ENCODE measurements around the gene OR52I1. TPM values are rescaled to one million over a fixed set of nuclear protein-coding genes. Genes with fewer than 3 reads are reported as not detected.

OR52I1 gene
- total RNA-seq, 2 experiments from 2014 or later: not detected

DNA sequence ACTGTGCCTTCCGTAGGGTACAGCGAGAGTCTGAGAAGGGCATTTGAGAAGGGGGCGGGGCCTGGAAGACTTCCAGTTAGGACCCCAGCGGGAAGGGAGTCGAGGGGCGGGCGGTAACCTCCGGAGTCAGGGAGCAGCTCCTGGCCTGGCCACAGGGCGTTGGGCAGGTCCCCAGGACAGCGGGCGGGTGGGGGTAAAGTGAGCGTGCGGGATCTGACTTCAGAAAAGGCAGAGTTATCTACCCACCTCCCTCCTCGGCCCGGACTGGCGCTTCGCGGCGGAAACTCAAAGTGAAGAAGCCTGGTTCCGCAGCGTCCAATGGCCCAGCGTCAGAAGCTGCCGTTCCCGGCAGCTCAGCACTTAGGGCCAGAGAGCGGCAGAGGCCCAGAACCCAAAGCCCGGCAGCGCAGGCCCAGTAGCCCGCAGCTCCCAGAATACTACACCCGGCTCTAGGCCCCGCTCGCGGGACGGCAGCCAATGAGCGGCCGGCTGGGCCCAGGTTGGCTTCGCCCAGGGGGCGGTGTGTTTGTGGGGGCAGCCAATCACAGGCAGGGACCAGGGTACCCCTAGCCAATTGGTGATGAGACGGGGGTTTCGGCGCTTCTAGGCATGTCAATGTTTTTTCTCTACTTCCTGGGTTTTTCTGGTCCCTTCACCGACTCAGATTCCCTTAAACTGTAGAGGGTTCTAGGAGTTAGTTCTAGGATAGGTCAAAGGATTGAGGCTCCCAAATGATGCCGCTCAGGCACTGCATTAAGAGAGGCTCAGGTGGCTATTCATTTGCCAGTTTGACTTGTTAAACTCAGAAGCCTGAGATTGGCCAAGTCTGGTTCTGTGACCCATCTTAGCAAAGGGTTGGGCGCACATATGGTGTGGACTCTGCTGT is 14.2 kb downstream of the OR52I1 start, which contains the start of gene TRIM68:
TRIM68 (minus strand) TSS at position 451 of the 886 bp plus-strand sequence. CDS start 2,727 bp downstream, outside the sequence.
- Histone ChIP-seq H3K27ac (ENCODE audit: low read depth in 1 of 2, low read length in 2 of 2) (peak within 1 kb of the TSS; percentile 74 to 79), H3K36me3 (ENCODE audit: insufficient read depth, low read length) (peaks cover 23% of the 10 kb centered on the region), H3K4me3 (ENCODE audit: low read length) (peak within 1 kb of the TSS; percentile 81), H3K9me3 (ENCODE audit: control insufficient read depth in 1 of 2, insufficient read depth in 1 of 2, low read length in 2 of 2) (no peaks in the 10 kb centered on the region), H3K27me3 (ENCODE audit: control insufficient read depth in 1 of 2, insufficient read depth in 2 of 2, low read length in 2 of 2) (no peaks in the 10 kb centered on the region), H3K4me1 (ENCODE audit: insufficient read depth, low read length) (peaks cover 23% of the 10 kb centered on the region)
- TF ChIP-seq, protein P1, sequence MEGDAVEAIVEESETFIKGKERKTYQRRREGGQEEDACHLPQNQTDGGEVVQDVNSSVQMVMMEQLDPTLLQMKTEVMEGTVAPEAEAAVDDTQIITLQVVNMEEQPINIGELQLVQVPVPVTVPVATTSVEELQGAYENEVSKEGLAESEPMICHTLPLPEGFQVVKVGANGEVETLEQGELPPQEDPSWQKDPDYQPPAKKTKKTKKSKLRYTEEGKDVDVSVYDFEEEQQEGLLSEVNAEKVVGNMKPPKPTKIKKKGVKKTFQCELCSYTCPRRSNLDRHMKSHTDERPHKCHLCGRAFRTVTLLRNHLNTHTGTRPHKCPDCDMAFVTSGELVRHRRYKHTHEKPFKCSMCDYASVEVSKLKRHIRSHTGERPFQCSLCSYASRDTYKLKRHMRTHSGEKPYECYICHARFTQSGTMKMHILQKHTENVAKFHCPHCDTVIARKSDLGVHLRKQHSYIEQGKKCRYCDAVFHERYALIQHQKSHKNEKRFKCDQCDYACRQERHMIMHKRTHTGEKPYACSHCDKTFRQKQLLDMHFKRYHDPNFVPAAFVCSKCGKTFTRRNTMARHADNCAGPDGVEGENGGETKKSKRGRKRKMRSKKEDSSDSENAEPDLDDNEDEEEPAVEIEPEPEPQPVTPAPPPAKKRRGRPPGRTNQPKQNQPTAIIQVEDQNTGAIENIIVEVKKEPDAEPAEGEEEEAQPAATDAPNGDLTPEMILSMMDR (IDR thresholded peaks at IDR 0.05): no peak
- Mint-ChIP-seq H3K36me3 (ENCODE audit: low read depth) (peaks cover 28% of the 10 kb centered on the region), H3K4me3 (peak within 1 kb of the TSS; percentile 87), H3K27me3 (no peaks in the 10 kb centered on the region), H3K4me1 (ENCODE audit: low read depth) (peaks cover 53% of the 10 kb centered on the region), H3K27ac (peak within 1 kb of the TSS; percentile 86), H3K9me3 (peaks cover 3% of the 10 kb centered on the region)
- POLR2A ChIA-PET: interaction anchor here (0.6 to 1.5 kb wide), 4 partner anchors 29 to 1976 kb away, joined by 3 to 4 read pairs (median 3); partner anchors contain the start of genes OR51D1 and TRIM21
- DNase-seq: peak; percentile 88 to 96 (median 92)
- intact Hi-C loops (cut with DNase I, micrococcal nuclease): loop anchor here in 1 of 2 experiments (5.0 to 10.0 kb wide), 3 partner anchors 216 to 1629 kb away; partner anchors contain the start of genes CNGA4 and TRIM21
- ATAC-seq (ENCODE audit: poor library complexity): peak; percentile 99
- CTCF ChIA-PET: interaction anchor here (1.3 kb wide), 1 partner anchor 29 kb away, joined by 5 read pairs; the partner anchor contains the start of gene OR51D1

DNA sequence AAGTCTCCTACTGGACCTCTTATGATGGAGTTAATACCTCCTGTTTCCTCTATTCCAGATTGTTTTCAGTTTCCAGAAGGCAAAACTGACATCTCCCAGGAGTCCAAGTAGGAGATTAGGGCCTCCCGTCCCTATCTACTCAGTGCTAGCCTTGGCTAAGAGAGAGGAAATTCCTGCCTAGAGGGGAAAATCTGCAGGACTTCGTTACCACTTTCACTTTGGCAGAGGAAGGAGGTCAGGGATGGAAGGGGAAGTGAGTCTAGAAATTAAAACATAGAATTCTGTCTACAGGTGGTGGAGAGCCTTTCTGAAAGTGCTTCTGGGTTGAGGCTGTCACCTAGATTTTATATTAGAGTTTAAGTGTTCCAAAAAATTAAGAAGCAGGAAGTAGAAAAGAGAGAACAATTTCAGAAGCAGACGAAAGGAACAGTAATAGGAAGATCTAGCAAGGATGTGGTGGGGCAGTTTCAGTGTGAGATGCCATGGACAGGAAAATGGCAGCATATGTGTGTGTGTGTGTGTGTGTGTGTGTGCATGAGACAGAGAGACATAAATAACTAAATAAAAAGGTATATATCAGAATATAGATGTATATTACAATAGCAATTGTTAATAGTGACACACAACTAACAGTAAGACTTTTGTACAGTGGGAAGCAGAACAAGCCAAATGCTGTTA is 16.6 kb downstream of the OR52I1 start:
- TF ChIP-seq, protein P1 (IDR thresholded peaks at IDR 0.05): no peak
- H3K36me3 Mint-ChIP-seq (ENCODE audit: low read depth): peaks cover 7% of the 10 kb centered on the region
- H3K27me3 Mint-ChIP-seq: no peaks in the 10 kb centered on the region
- peaks cover 53% of the 10 kb centered on the region for H3K4me1 Mint-ChIP-seq (ENCODE audit: low read depth)
- H3K9me3 Mint-ChIP-seq: peaks cover 3% of the 10 kb centered on the region
- Histone ChIP-seq H3K4me1 (ENCODE audit: insufficient read depth, low read length) (peaks cover 23% of the 10 kb centered on the region), H3K36me3 (ENCODE audit: insufficient read depth, low read length) (peaks cover under 1% of the 10 kb centered on the region), H3K9me3 (ENCODE audit: control insufficient read depth in 1 of 2, insufficient read depth in 1 of 2, low read length in 2 of 2) (no peaks in the 10 kb centered on the region), H3K27ac (ENCODE audit: low read depth in 1 of 2, low read length in 2 of 2) (peak overlapping the region in 1 of 2 donors; percentile 53), H3K27me3 (ENCODE audit: control insufficient read depth in 1 of 2, insufficient read depth in 2 of 2, low read length in 2 of 2) (no peaks in the 10 kb centered on the region), H3K4me3 (ENCODE audit: low read length) (peak overlapping the region; percentile 35)
- peak in 4 of 14 experiments; percentile 25 to 67 (median 32) for DNase-seq
- intact Hi-C loops (cut with DNase I, micrococcal nuclease): no loop called here
- ChIA-PET POLR2A (no interaction called here), CTCF (no interaction called here)
- ATAC-seq (ENCODE audit: poor library complexity): no peak
- H3K4me3 Mint-ChIP-seq: peak overlapping the region; percentile 87
- H3K27ac Mint-ChIP-seq: peak overlapping the region; percentile 86

DNA sequence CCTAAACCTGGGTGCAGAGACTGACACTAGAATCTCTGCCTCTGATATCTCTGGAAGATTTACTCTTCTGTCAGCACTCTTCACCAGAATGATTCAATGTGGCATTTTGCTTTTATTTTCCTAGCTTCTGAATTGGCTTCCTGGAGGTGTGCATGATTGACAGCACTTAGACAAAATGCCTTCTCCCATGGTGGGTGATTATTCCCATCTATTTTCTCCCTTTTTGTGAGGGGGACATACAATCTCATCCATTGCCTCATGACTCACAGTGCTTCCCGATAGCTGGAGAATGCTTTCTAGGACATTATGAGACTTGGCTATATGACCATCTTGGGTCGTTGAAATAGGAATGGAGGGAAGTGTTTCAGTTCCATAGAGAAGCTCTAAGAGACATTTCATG is 18.1 kb downstream of the OR52I1 start:
- peaks cover 19% of the 10 kb centered on the region for H3K4me1 ChIP-seq (ENCODE audit: insufficient read depth, low read length)
- H3K9me3 ChIP-seq (ENCODE audit: control insufficient read depth in 1 of 2, insufficient read depth in 1 of 2, low read length in 2 of 2): no peaks in the 10 kb centered on the region
- no peak for ATAC-seq (ENCODE audit: poor library complexity)
- peaks cover 7% of the 10 kb centered on the region for H3K36me3 Mint-ChIP-seq (ENCODE audit: low read depth)
- POLR2A ChIA-PET: no interaction called here
- H3K27me3 ChIP-seq (ENCODE audit: control insufficient read depth in 1 of 2, insufficient read depth in 2 of 2, low read length in 2 of 2): no peaks in the 10 kb centered on the region
- H3K9me3 Mint-ChIP-seq: peaks cover 3% of the 10 kb centered on the region
- H3K27ac Mint-ChIP-seq: no peak overlapping the region
- H3K27me3 Mint-ChIP-seq: peaks cover 9% of the 10 kb centered on the region
- H3K27ac ChIP-seq (ENCODE audit: low read depth in 1 of 2, low read length in 2 of 2): no peak overlapping the region
- TF ChIP-seq, protein P1 (IDR thresholded peaks at IDR 0.05): no peak
- CTCF ChIA-PET: no interaction called here
- no peak overlapping the region for H3K4me3 Mint-ChIP-seq
- H3K4me1 Mint-ChIP-seq (ENCODE audit: low read depth): peaks cover 38% of the 10 kb centered on the region
- no peak overlapping the region for H3K4me3 ChIP-seq (ENCODE audit: low read length)
- intact Hi-C loops (cut with DNase I, micrococcal nuclease): no loop called here
- no peak for DNase-seq
- no peaks in the 10 kb centered on the region for H3K36me3 ChIP-seq (ENCODE audit: insufficient read depth, low read length)

Data from CD4-positive, alpha-beta T cell (primary cell).